Mesenchymal stem cell (in vitro differentiated cells and primary cell): ENCODE measurements around the gene DAP.
A peak's percentile ranks its signal among the peaks of the same experiment; 100 is the strongest.

ENCODE experiments used
- DNase-seq: peaks from one replicate; pipeline ENCODE4 v3.0.0-alpha.2; 2013
- H2AFZ ChIP-seq: one replicate; pipeline ENCODE4 v1.6.1; 2013; ENCODE audit warnings: low read depth, mild to moderate bottlenecking, control low read depth, inconsistent platforms, low read length, moderate library complexity
- H2AK5ac ChIP-seq: 2 replicates; pipeline ENCODE4 v1.6.1; 2013; ENCODE audit warnings: low read length, moderate library complexity, mild to moderate bottlenecking, inconsistent platforms; ENCODE audit not compliant: severe bottlenecking
- H2BK120ac ChIP-seq: one replicate; pipeline ENCODE4 v1.6.1; 2013; ENCODE audit warnings: low read depth, mild to moderate bottlenecking, inconsistent platforms, low read length, moderate library complexity
- H2BK12ac ChIP-seq, 2 experiments: one replicate each; pipeline ENCODE4 v1.6.1; 2013; ENCODE audit warnings: inconsistent platforms in 2 of 2, low read length in 2 of 2, mild to moderate bottlenecking in 2 of 2, moderate library complexity in 2 of 2, control low read depth in 1 of 2
- H2BK15ac ChIP-seq: one replicate; pipeline ENCODE4 v1.6.1; 2013; ENCODE audit warnings: mild to moderate bottlenecking, low read depth, inconsistent platforms; ENCODE audit not compliant: poor library complexity, severe bottlenecking
- H2BK5ac ChIP-seq: 2 replicates; pipeline ENCODE4 v1.6.1; 2013; ENCODE audit warnings: low read depth, mild to moderate bottlenecking, low read length, control low read depth, inconsistent platforms; ENCODE audit not compliant: poor library complexity, severe bottlenecking
- H3K14ac ChIP-seq, 2 experiments: one replicate each; pipeline ENCODE4 v1.6.1; 2013; ENCODE audit warnings: inconsistent platforms in 2 of 2, low read length in 2 of 2, control low read depth in 1 of 2, mild to moderate bottlenecking in 1 of 2, moderate library complexity in 1 of 2
- H3K18ac ChIP-seq, 2 experiments: one replicate each; pipeline ENCODE4 v1.6.1; 2013; ENCODE audit warnings: inconsistent platforms in 2 of 2, low read length in 2 of 2, control low read depth in 1 of 2, low read depth in 1 of 2, mild to moderate bottlenecking in 1 of 2
- H3K23ac ChIP-seq, 2 experiments: one replicate each; pipeline ENCODE4 v1.6.1; 2013; ENCODE audit warnings: inconsistent platforms in 2 of 2, low read length in 2 of 2, mild to moderate bottlenecking in 2 of 2, moderate library complexity in 2 of 2, control low read depth in 1 of 2
- H3K27ac ChIP-seq: 2 replicates; pipeline ENCODE4 v1.5.1; 2013; ENCODE audit warnings: mild to moderate bottlenecking, moderate library complexity, low read length, control low read depth, inconsistent platforms; ENCODE audit not compliant: poor library complexity, severe bottlenecking
- H3K27me3 ChIP-seq, 2 experiments: 2 replicates each; pipeline versions ENCODE4 v1.6.1 to v1.7.0; 2013; ENCODE audit warnings: low read length in 2 of 2, mild to moderate bottlenecking in 2 of 2, moderate library complexity in 2 of 2, control low read depth in 1 of 2, inconsistent platforms in 1 of 2; ENCODE audit not compliant: control insufficient read depth in 1 of 2, insufficient read depth in 1 of 2
- H3K36me3 ChIP-seq, 2 experiments: 2 replicates each; pipeline versions ENCODE4 v1.6.1 to v1.7.0; 2013; ENCODE audit warnings: low read length in 2 of 2, control low read depth in 1 of 2, inconsistent platforms in 1 of 2, low read depth in 1 of 2, mild to moderate bottlenecking in 1 of 2; ENCODE audit not compliant: insufficient read depth in 2 of 2, control insufficient read depth in 1 of 2
- H3K4ac ChIP-seq, 2 experiments: one replicate each; pipeline ENCODE4 v1.6.1; 2013; ENCODE audit warnings: inconsistent platforms in 2 of 2, low read length in 2 of 2, mild to moderate bottlenecking in 2 of 2, moderate library complexity in 2 of 2, control low read depth in 1 of 2, low read depth in 1 of 2
- H3K4me1 ChIP-seq: 2 replicates; pipeline ENCODE4 v1.6.1; 2013; ENCODE audit warnings: low read depth, low read length, control low read depth; ENCODE audit not compliant: control insufficient read depth, insufficient read depth
- H3K4me2 ChIP-seq: 2 replicates; pipeline ENCODE4 v1.6.1; 2013; ENCODE audit warnings: low read length, mild to moderate bottlenecking, inconsistent platforms; ENCODE audit not compliant: poor library complexity, severe bottlenecking
- H3K4me3 ChIP-seq, 2 experiments: 2 replicates each; pipeline versions ENCODE4 v1.5.1 to v1.7.0; 2013; ENCODE audit warnings: low read length in 2 of 2, mild to moderate bottlenecking in 2 of 2, control low read depth in 1 of 2, low read depth in 1 of 2; ENCODE audit not compliant: insufficient read depth in 1 of 2
- H3K79me1 ChIP-seq: replicated peaks from 2 replicates; pipeline ENCODE4 v1.6.1; 2013; ENCODE audit warnings: mild to moderate bottlenecking, control low read depth, low read length, inconsistent platforms; ENCODE audit not compliant: poor library complexity, severe bottlenecking
- H3K9ac ChIP-seq: 2 replicates; pipeline ENCODE4 v1.7.0; 2013; ENCODE audit warnings: mild to moderate bottlenecking, low read length, moderate library complexity
- H3K9me3 ChIP-seq: 2 replicates; pipeline ENCODE4 v1.7.0; 2013; ENCODE audit warnings: mild to moderate bottlenecking, low read length; ENCODE audit not compliant: control insufficient read depth
- H4K8ac ChIP-seq: one replicate; pipeline ENCODE4 v1.6.1; 2013; ENCODE audit warnings: inconsistent platforms, mild to moderate bottlenecking, low read length, moderate library complexity
- H4K91ac ChIP-seq: one replicate; pipeline ENCODE4 v1.6.1; 2013; ENCODE audit warnings: mild to moderate bottlenecking, low read length, inconsistent platforms
- WGBS: methylation state at CpG from one replicate; pipeline ENCODE4 v1.1.7; 2013; ENCODE audit warnings: mixed read lengths; 5-methylcytosine and 5-hydroxymethylcytosine counted together

Gene DAP

GRCh38 chr5:10800852-10801251 is 39.8 kb upstream of the DAP start:
- no peak overlapping the region for H3K9ac ChIP-seq
- H2BK15ac ChIP-seq, result no peak overlapping the region
- no peak overlapping the region for H4K8ac ChIP-seq
- no peak overlapping the region for H3K14ac ChIP-seq
- peaks cover 17% of the 10 kb centered on the region for H3K9me3 ChIP-seq
- H3K4ac ChIP-seq, result no peak overlapping the region
- no peaks in the 10 kb centered on the region for H3K79me1 ChIP-seq
- H3K4me3 ChIP-seq, result no peak overlapping the region
- no peak overlapping the region for H2BK120ac ChIP-seq
- no peak overlapping the region for H3K27ac ChIP-seq
- H4K91ac ChIP-seq, result no peak overlapping the region
- 94% methylated on average over 3 of the region's 3 CpGs for WGBS
- no peak overlapping the region for H3K4me2 ChIP-seq
- DNase-seq, result no peak
- H2BK12ac ChIP-seq, result no peak overlapping the region
- H3K36me3 ChIP-seq, result no peaks in the 10 kb centered on the region
- no peak overlapping the region for H2AFZ ChIP-seq
- no peak overlapping the region for H2AK5ac ChIP-seq
- H3K4me1 ChIP-seq, result peaks cover 2% of the 10 kb centered on the region
- no peak overlapping the region for H2BK5ac ChIP-seq
- H3K18ac ChIP-seq, result no peak overlapping the region
- no peak overlapping the region for H3K23ac ChIP-seq
- H3K27me3 ChIP-seq, result peaks cover 0 to 16% of the 10 kb centered on the region in 2 experiments

GRCh38 chr5:10797261-10797660 is 36.2 kb upstream of the DAP start:
- no peak overlapping the region for H4K91ac ChIP-seq
- H3K23ac ChIP-seq, result no peak overlapping the region
- H2AK5ac ChIP-seq, result no peak overlapping the region
- H4K8ac ChIP-seq, result no peak overlapping the region
- H3K27me3 ChIP-seq, result peaks cover 0 to 20% of the 10 kb centered on the region in 2 experiments
- H3K4ac ChIP-seq, result no peak overlapping the region
- H2BK12ac ChIP-seq, result no peak overlapping the region
- peak; percentile 56 for DNase-seq
- no peak overlapping the region for H2BK15ac ChIP-seq
- no peak overlapping the region for H3K27ac ChIP-seq
- H3K9ac ChIP-seq, result no peak overlapping the region
- H3K4me2 ChIP-seq, result no peak overlapping the region
- WGBS, result 61% methylated on average over 3 of the region's 3 CpGs
- no peak overlapping the region for H2BK5ac ChIP-seq
- H3K79me1 ChIP-seq, result no peaks in the 10 kb centered on the region
- H3K18ac ChIP-seq, result no peak overlapping the region
- H3K9me3 ChIP-seq, result no peaks in the 10 kb centered on the region
- no peaks in the 10 kb centered on the region for H3K36me3 ChIP-seq
- H3K14ac ChIP-seq, result no peak overlapping the region
- H3K4me1 ChIP-seq, result peaks cover under 1% of the 10 kb centered on the region
- H3K4me3 ChIP-seq, result no peak overlapping the region
- H2BK120ac ChIP-seq, result no peak overlapping the region
- no peak overlapping the region for H2AFZ ChIP-seq

- Histone ChIP-seq H3K4me3 (no peak overlapping the region), H3K9me3 (no peaks in the 10 kb centered on the region), H2BK120ac (no peak overlapping the region), H4K8ac (no peak overlapping the region), H2BK12ac (no peak overlapping the region), H3K27me3 (peaks cover 0 to 4% of the 10 kb centered on the region in 2 experiments), H2BK15ac (no peak overlapping the region), H3K9ac (no peak overlapping the region), H3K23ac (no peak overlapping the region), H2BK5ac (no peak overlapping the region), H2AK5ac (no peak overlapping the region), H2AFZ (no peak overlapping the region), H4K91ac (no peak overlapping the region), H3K4ac (no peak overlapping the region), H3K79me1 (no peaks in the 10 kb centered on the region), H3K4me1 (no peaks in the 10 kb centered on the region), H3K36me3 (no peaks in the 10 kb centered on the region), H3K18ac (no peak overlapping the region), H3K14ac (no peak overlapping the region), H3K4me2 (no peak overlapping the region), H3K27ac (no peak overlapping the region)
- no peak for DNase-seq
- 69% methylated on average over 5 of the region's 6 CpGs for WGBS
Measured at GRCh38 chr5:10793785-10794184, 32.8 kb upstream of the DAP start.

- Histone ChIP-seq H3K18ac (no peak overlapping the region), H3K14ac (peak overlapping the region in 1 of 2 experiments; percentile 74), H3K79me1 (no peaks in the 10 kb centered on the region), H3K27ac (no peak overlapping the region), H3K4me2 (no peak overlapping the region), H3K27me3 (peaks cover 0 to 4% of the 10 kb centered on the region in 2 experiments), H3K4me1 (no peaks in the 10 kb centered on the region), H2BK5ac (no peak overlapping the region), H3K9me3 (no peaks in the 10 kb centered on the region), H4K8ac (no peak overlapping the region), H2AK5ac (no peak overlapping the region), H2BK120ac (no peak overlapping the region), H3K36me3 (no peaks in the 10 kb centered on the region), H4K91ac (no peak overlapping the region), H3K4ac (no peak overlapping the region), H3K9ac (no peak overlapping the region), H3K23ac (no peak overlapping the region), H2BK15ac (no peak overlapping the region), H2BK12ac (no peak overlapping the region), H2AFZ (no peak overlapping the region), H3K4me3 (no peak overlapping the region)
- WGBS, result 100% methylated on average over 1 of the region's 1 CpG
- no peak for DNase-seq
Measured at GRCh38 chr5:10792336-10792735, 31.3 kb upstream of the DAP start.
